Psoas muscle (tissue), 8 donors: ENCODE data around the gene STK17A. TPM values are rescaled to one million over a fixed set of nuclear protein-coding genes. Genes with fewer than 3 reads are reported as not detected.
"Not testable (repeated sequence)": the region's sequence is repeated elsewhere in the genome, so short reads cannot be mapped to it uniquely, and the experiment has no call there.

Experiments
- ATAC-seq, 4 donors: fragments of 200-7000 bp; cut with Tn5 transposase; one replicate each; pipeline ENCODE4 v1.9.1; 2020; ENCODE audit warnings: moderate library complexity in 3 of 4, mild to moderate bottlenecking in 2 of 4
- DNase-seq, 2 donors: peaks; one replicate each; pipeline ENCODE4 v3.0.0-alpha.2; 2020
- H3K27ac ChIP-seq: fragments of 200-600 bp; one replicate; pipeline ENCODE4 v1.8.0; 2022
- H3K27me3 ChIP-seq, 3 donors: fragments of 200-600 bp in 1 of 3; one replicate each; pipeline versions ENCODE4 v1.6.1 to v1.8.0; 2013 to 2022; ENCODE audit warnings: low read length in 2 of 3, mild to moderate bottlenecking in 2 of 3, moderate library complexity in 1 of 3; ENCODE audit not compliant: insufficient read depth in 3 of 3
- H3K36me3 ChIP-seq, 2 donors: fragments of 200-600 bp in 1 of 2; one replicate each; pipeline versions ENCODE4 v1.6.1 to v1.8.0; 2013 to 2022; ENCODE audit warnings: low read depth in 1 of 2, mild to moderate bottlenecking in 1 of 2, moderate library complexity in 1 of 2; ENCODE audit not compliant: insufficient read depth in 1 of 2
- H3K4me1 ChIP-seq: fragments of 200-600 bp; one replicate; pipeline ENCODE4 v1.8.0; 2022
- H3K4me3 ChIP-seq: fragments of 200-600 bp; one replicate; pipeline ENCODE4 v1.8.0; 2022; ENCODE audit warnings: mild to moderate bottlenecking
- H3K9me3 ChIP-seq: fragments of 200-600 bp; one replicate; pipeline ENCODE4 v1.8.0; 2022
- WGBS, 3 donors: extraction: QIAGEN DNeasy Blood & Tissue Kit; methylation state at CpG; one replicate each; pipeline versions ENCODE4 v1.1.6 to v1.1.7; 2013; 5-methylcytosine and 5-hydroxymethylcytosine counted together
- intact Hi-C, 2 donors: fragments of 100-400 bp; cut with DNase I; formaldehyde crosslinking; loops; one replicate each; pipeline versions ENCODE4 v1.11.0 to v1.14.2; 2022
- polyA plus RNA-seq, 3 donors: library from polyadenylated mRNA; stranded (reverse); fragments of 200-250 nt; gene quantifications; one replicate each; pipeline ENCODE4 v1.2.3, GENCODE V29; 2013
- total RNA-seq, 4 donors: library from RNA; stranded (reverse); fragmentation: NEBNext Ultra II Directional in 2 of 4; extraction: Animal tissue kit (Norgen Biotek cat#: 25700) in 2 of 4; gene quantifications; one replicate each; pipeline versions ENCODE4 v1.2.1 to v1.2.4, GENCODE V29; 2021 to 2023
- TF ChIP-seq, protein P1 (sequence below): fragments of 200-600 bp; IDR thresholded peaks from one replicate; pipeline ENCODE4 v1.8.0; 2022; ENCODE audit warnings: antibody characterized with exemption
- donor health status: healthy with polysubstance abuse.
- donor health status: DM: no; HTN: no; CAD: no; lungs with moderate emphysema.
- donor health status: Bipolar disorder and iron deficiency.
- donor health status: healthy.
- donor health status: DM: yes; HTN: yes; CAD: no.
- donor health status: DM: no; HTN: no; CAD: no.
- donor health status: DM: no; HTN: no; CAD: no.
- donor health status: DM: yes; HTN: yes; CAD: no.

STK17A gene
- total and polyA plus RNA-seq, 7 donors, result 16.5 to 47.5 (median 21.4) TPM

DNA sequence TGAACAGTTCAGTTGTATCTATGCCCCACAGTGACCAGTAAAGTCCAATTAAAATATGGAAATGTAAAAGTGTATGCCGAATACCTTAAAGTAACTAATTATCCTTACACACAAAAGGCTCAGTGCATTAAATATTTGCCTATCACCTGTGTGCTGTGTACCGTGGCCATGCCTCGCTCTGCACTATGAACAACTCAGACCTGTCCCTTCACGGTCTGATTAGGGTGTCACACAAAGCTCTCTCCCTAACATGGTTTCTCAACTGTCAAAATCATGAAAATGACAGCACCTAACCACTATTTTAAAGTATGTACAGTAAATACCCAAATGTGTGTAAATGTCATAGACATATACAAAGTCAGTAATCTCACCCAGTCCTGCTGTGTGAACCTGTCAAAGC lies 43.1 kb downstream of the STK17A start:
- Histone ChIP-seq H3K27ac (no peak overlapping the region), H3K4me1 (no peaks in the 10 kb centered on the region), H3K36me3 (peaks cover 0 to 48% of the 10 kb centered on the region in 2 donors), H3K4me3 (no peak overlapping the region), H3K27me3 (no peaks in the 10 kb centered on the region), H3K9me3 (no peaks in the 10 kb centered on the region)
- no peak for DNase-seq
- ATAC-seq, result no peak
- TF ChIP-seq, protein P1, sequence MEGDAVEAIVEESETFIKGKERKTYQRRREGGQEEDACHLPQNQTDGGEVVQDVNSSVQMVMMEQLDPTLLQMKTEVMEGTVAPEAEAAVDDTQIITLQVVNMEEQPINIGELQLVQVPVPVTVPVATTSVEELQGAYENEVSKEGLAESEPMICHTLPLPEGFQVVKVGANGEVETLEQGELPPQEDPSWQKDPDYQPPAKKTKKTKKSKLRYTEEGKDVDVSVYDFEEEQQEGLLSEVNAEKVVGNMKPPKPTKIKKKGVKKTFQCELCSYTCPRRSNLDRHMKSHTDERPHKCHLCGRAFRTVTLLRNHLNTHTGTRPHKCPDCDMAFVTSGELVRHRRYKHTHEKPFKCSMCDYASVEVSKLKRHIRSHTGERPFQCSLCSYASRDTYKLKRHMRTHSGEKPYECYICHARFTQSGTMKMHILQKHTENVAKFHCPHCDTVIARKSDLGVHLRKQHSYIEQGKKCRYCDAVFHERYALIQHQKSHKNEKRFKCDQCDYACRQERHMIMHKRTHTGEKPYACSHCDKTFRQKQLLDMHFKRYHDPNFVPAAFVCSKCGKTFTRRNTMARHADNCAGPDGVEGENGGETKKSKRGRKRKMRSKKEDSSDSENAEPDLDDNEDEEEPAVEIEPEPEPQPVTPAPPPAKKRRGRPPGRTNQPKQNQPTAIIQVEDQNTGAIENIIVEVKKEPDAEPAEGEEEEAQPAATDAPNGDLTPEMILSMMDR, result no peak
- WGBS, 3 donors, result 88 to 95% (median 93%) methylated on average over 4 of the region's 4 CpGs
- intact Hi-C loops, result no loop called here

DNA sequence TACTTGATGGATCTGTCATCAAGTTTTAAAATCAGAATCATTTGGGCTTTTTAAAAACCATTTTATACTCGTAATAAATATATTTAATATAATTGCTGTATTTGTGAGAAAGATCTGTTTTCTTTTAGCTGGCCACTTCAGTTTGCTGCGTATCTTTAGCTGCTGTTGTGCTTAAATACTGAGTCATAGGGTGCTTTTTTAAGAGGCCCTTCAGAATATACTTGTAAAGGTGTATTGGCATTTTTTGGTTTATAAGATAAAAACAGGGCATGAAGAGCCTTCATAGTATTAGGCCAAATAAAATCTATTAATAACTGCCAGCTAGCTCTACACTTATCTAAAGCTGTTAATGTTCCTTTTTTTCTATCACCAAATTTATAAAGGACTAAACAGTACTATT lies 43.8 kb downstream of the STK17A start:
- H3K9me3 ChIP-seq, result no peaks in the 10 kb centered on the region
- peaks cover 0 to 51% of the 10 kb centered on the region in 2 donors for H3K36me3 ChIP-seq
- TF ChIP-seq, protein P1, result no peak
- 95 to 96% (median 96%) methylated on average over 2 of the region's 2 CpGs for WGBS, 3 donors
- no peak overlapping the region for H3K27ac ChIP-seq
- H3K27me3 ChIP-seq, result no peaks in the 10 kb centered on the region
- DNase-seq, result no peak
- H3K4me3 ChIP-seq, result no peak overlapping the region
- intact Hi-C loops, result no loop called here
- H3K4me1 ChIP-seq, result no peaks in the 10 kb centered on the region
- ATAC-seq, result no peak

DNA sequence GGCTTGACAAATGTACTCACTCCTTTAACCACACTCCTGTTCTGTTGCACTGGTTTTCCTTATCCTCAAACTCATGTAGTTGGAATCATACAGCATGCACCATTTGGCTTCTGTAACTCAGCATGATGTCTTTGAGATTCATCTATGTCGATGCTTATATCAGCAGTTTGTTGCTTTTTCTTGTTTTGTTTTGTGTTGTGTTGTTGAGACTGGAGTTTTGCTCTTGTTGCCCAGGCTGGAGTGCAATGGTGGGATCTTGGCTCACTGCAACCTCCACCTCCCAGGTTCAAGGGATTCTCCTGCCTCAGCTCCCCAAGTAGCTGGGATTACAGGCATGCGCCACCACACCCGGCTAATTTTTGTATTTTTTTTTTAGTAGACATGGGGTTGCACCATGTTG lies 44.9 kb downstream of the STK17A start:
- H3K9me3 ChIP-seq, H3K27me3 ChIP-seq, DNase-seq, H3K4me3 ChIP-seq, intact Hi-C loops, H3K4me1 ChIP-seq, ATAC-seq, H3K27ac ChIP-seq: not testable (repeated sequence)
- peaks cover 3 to 62% of the 10 kb centered on the region in 2 donors for H3K36me3 ChIP-seq
- 95 to 96% (median 96%) methylated on average over 3 of the region's 3 CpGs for WGBS, 3 donors

DNA sequence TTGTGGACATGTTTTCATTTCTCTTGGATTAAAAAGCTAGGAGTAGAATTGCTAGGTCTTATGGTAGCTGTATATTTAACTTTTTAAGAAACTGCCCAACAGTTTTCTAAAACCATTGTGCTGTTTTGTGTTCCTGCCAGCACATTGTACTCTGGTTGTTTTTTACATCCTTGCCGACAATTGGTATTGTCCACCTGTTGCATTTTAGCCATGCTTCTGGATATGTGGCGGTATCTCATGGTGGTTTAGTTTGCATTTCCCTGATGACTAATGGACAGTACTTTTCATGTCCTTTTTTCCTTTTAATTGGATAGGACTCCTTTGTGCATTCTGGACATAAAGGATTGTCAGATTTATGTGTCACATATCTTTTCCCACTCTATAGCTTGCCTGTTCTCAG lies 45.5 kb downstream of the STK17A start:
- no peaks in the 10 kb centered on the region for H3K9me3 ChIP-seq
- H3K27me3 ChIP-seq, result no peaks in the 10 kb centered on the region
- ATAC-seq (no peak), DNase-seq (no peak)
- H3K4me1 ChIP-seq, result no peaks in the 10 kb centered on the region
- no peak overlapping the region for H3K4me3 ChIP-seq
- peaks cover 7 to 67% of the 10 kb centered on the region in 2 donors for H3K36me3 ChIP-seq
- 64 to 66% (median 66%) methylated on average over 2 of the region's 2 CpGs for WGBS, 3 donors
- TF ChIP-seq, protein P1, result no peak
- intact Hi-C loops, result no loop called here
- no peak overlapping the region for H3K27ac ChIP-seq

DNA sequence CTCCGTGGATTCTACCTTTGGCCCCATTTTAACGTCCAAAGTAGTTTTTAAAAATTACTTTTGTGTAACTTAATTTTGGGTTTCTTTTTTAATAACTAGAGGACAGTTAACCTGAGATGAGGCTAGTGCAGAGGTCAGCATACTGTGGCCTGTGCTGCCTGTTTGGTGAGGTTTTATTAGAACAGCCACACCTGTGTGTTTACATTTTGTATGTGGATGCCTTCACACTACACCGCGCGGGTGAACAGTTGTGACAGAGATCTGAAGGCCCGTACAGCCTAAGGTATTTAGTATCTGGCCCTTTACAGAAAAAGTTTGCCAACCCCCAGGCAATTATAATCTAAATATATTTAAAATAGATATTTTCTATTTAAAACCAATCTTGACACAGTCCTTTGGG lies 46.9 kb downstream of the STK17A start:
- no peaks in the 10 kb centered on the region for H3K27me3 ChIP-seq
- H3K9me3 ChIP-seq, result no peaks in the 10 kb centered on the region
- DNase-seq, result no peak
- intact Hi-C loops, result no loop called here
- no peaks in the 10 kb centered on the region for H3K4me1 ChIP-seq
- no peak overlapping the region for H3K4me3 ChIP-seq
- TF ChIP-seq, protein P1, result no peak
- H3K36me3 ChIP-seq, result peaks cover 9 to 64% of the 10 kb centered on the region in 2 donors
- no peak overlapping the region for H3K27ac ChIP-seq
- ATAC-seq, result no peak
- WGBS, 3 donors, result 81 to 87% (median 86%) methylated on average over 6 of the region's 6 CpGs
